Neural progenitor cell (in vitro differentiated cells): ENCODE measurements around the gene GABARAP. TPM values are rescaled to one million over a fixed set of nuclear protein-coding genes. Genes with fewer than 3 reads are reported as not detected.

Experiments used
- DNase-seq: peaks from one replicate; pipeline ENCODE4 v3.0.0-alpha.2; 2016; ENCODE audit warnings: low spot score
- H2AFZ ChIP-seq: fragments of 200-600 bp; sonication (generic); replicated peaks from 2 replicates; pipeline ENCODE4 v1.6.1; 2016; ENCODE audit warnings: antibody characterized with exemption
- H3F3A ChIP-seq: fragments of 200-600 bp; sonication (generic); 2 replicates; pipeline ENCODE4 v1.6.1; 2016; ENCODE audit warnings: antibody characterized with exemption, low read depth
- H3K27ac ChIP-seq: fragments of 200-600 bp; sonication (generic); 2 replicates; pipeline ENCODE4 v1.5.1; 2016; ENCODE audit warnings: mild to moderate bottlenecking
- H3K27me3 ChIP-seq: fragments of 200-600 bp; sonication (generic); 2 replicates; pipeline ENCODE4 v1.6.1; 2016; ENCODE audit warnings: mild to moderate bottlenecking, moderate library complexity
- H3K36me3 ChIP-seq: fragments of 200-600 bp; sonication (generic); 2 replicates; pipeline ENCODE4 v1.5.1; 2016
- H3K4me1 ChIP-seq: fragments of 200-600 bp; sonication (generic); 2 replicates; pipeline ENCODE4 v1.6.1; 2016; ENCODE audit warnings: mixed run types
- H3K4me2 ChIP-seq: fragments of 200-600 bp; sonication (generic); 2 replicates; pipeline ENCODE4 v1.6.1; 2016
- H3K4me3 ChIP-seq: fragments of 200-600 bp; sonication (generic); 2 replicates; pipeline ENCODE4 v1.5.1; 2016
- H3K79me2 ChIP-seq: fragments of 200-600 bp; sonication (generic); 2 replicates; pipeline ENCODE4 v1.6.1; 2016; ENCODE audit warnings: low read depth
- H3K9ac ChIP-seq: fragments of 200-600 bp; sonication (generic); 2 replicates; pipeline ENCODE4 v1.6.1; 2016
- H3K9me3 ChIP-seq: fragments of 200-600 bp; sonication (generic); 2 replicates; pipeline ENCODE4 v1.5.1; 2016; ENCODE audit warnings: low read depth
- H4K20me1 ChIP-seq: fragments of 200-600 bp; sonication (generic); 2 replicates; pipeline ENCODE4 v1.6.1; 2016; ENCODE audit warnings: low read depth
- H3K27ac Mint-ChIP-seq: 3 replicates; pipeline ENCODE4 v1.8.0; 2021; ENCODE audit warnings: mixed read lengths
- H3K27me3 Mint-ChIP-seq: 2 replicates; pipeline ENCODE4 v1.8.0; 2022; ENCODE audit warnings: low read depth, mild to moderate bottlenecking, inconsistent platforms, moderate library complexity, mixed read lengths; ENCODE audit not compliant: insufficient read depth
- H3K36me3 Mint-ChIP-seq: 3 replicates; pipeline ENCODE4 v1.8.0; 2021; ENCODE audit warnings: mixed read lengths
- H3K4me1 Mint-ChIP-seq: 3 replicates; pipeline ENCODE4 v1.8.0; 2021; ENCODE audit warnings: mixed read lengths
- H3K4me3 Mint-ChIP-seq: 3 replicates; pipeline ENCODE4 v1.8.0; 2021; ENCODE audit warnings: mild to moderate bottlenecking, moderate library complexity, mixed read lengths
- H3K9me3 Mint-ChIP-seq: 3 replicates; pipeline ENCODE4 v1.8.0; 2020; ENCODE audit warnings: mixed read lengths
- CTCF ChIP-seq: fragments of 200-600 bp; sonication (generic); IDR thresholded peaks from 2 replicates; pipeline ENCODE4 v1.5.1; 2017; ENCODE audit warnings: antibody characterized with exemption, mild to moderate bottlenecking
- EZH2 ChIP-seq: fragments of 200-600 bp; sonication (generic); IDR thresholded peaks from 2 replicates; pipeline ENCODE4 v1.6.1; 2017; ENCODE audit warnings: antibody characterized with exemption, mild to moderate bottlenecking, moderate library complexity
- EZH2phosphoT487 ChIP-seq: fragments of 200-600 bp; sonication (generic); IDR thresholded peaks from 2 replicates; pipeline ENCODE4 v1.6.1; 2017; ENCODE audit warnings: antibody characterized with exemption
- total RNA-seq: library from RNA; depleted of rRNA; stranded (reverse); fragments of >200 nt; gene quantifications from 2 replicates; pipeline ENCODE4 v1.2.3, GENCODE V29; 2015; ENCODE audit warnings: low replicate concordance

Gene GABARAP
- total RNA-seq, 1 donor from 2014 or later, result 225 TPM

- no peak overlapping the region for H3K27ac ChIP-seq
- H3K4me3 ChIP-seq, result peak overlapping the region; percentile 82
- no peak overlapping the region for H3K9ac ChIP-seq
- Mint-ChIP-seq H3K27me3 (peaks cover 7% of the 10 kb centered on the region), H3K4me3 (peak overlapping the region; percentile 99), H3K27ac (no peak overlapping the region), H3K36me3 (peaks cover 28% of the 10 kb centered on the region), H3K9me3 (no peaks in the 10 kb centered on the region), H3K4me1 (peaks cover 45% of the 10 kb centered on the region)
- H2AFZ ChIP-seq, result no peak overlapping the region
- peak overlapping the region; percentile 83 for H3K4me2 ChIP-seq
- no peaks in the 10 kb centered on the region for H3K9me3 ChIP-seq
- no peaks in the 10 kb centered on the region for H3K27me3 ChIP-seq
- DNase-seq, result no peak
- H3K4me1 ChIP-seq, result peaks cover 18% of the 10 kb centered on the region
- no peak for TF ChIP-seq EZH2
- TF ChIP-seq EZH2phosphoT487, result no peak
- no peak for TF ChIP-seq CTCF
- H3K79me2 ChIP-seq, result peaks cover 64% of the 10 kb centered on the region
- no peaks in the 10 kb centered on the region for H3K36me3 ChIP-seq
- peaks cover 73% of the 10 kb centered on the region for H3F3A ChIP-seq
- peaks cover 22% of the 10 kb centered on the region for H4K20me1 ChIP-seq
Measured at GRCh38 chr17:7240375-7240774, 1.9 kb downstream of the GABARAP start.

- Histone ChIP-seq H3K27ac (peak within 1 kb of the TSS; percentile 64), H3F3A (peaks cover 74% of the 10 kb centered on the region), H3K4me1 (peaks cover 18% of the 10 kb centered on the region), H4K20me1 (peaks cover 28% of the 10 kb centered on the region), H3K9me3 (no peaks in the 10 kb centered on the region), H3K4me2 (peak within 1 kb of the TSS; percentile 83), H3K9ac (peak within 1 kb of the TSS; percentile 86), H2AFZ (no peak within 1 kb of the TSS), H3K79me2 (peaks cover 69% of the 10 kb centered on the region), H3K36me3 (no peaks in the 10 kb centered on the region), H3K4me3 (peak within 1 kb of the TSS; percentile 99), H3K27me3 (no peaks in the 10 kb centered on the region)
- H3K27me3 Mint-ChIP-seq, result peaks cover 10% of the 10 kb centered on the region
- DNase-seq, result peak; percentile 100
- peak within 1 kb of the TSS; percentile 94 for H3K27ac Mint-ChIP-seq
- no peak for TF ChIP-seq CTCF
- TF ChIP-seq EZH2, result no peak
- TF ChIP-seq EZH2phosphoT487, result no peak
- peak within 1 kb of the TSS; percentile 99 for H3K4me3 Mint-ChIP-seq
- H3K4me1 Mint-ChIP-seq, result peaks cover 50% of the 10 kb centered on the region
- peaks cover 24% of the 10 kb centered on the region for H3K36me3 Mint-ChIP-seq
- H3K9me3 Mint-ChIP-seq, result no peaks in the 10 kb centered on the region
Measured at GRCh38 chr17:7239091-7240027, 2.9 kb downstream of the GABARAP start, which contains the start of gene PHF23. Gene PHF23, minus strand, starts transcription at chr17:7239457. Its CDS starts 178 bp downstream, at chr17:7239279.

- Mint-ChIP-seq H3K4me3 (peak overlapping the region; percentile 99), H3K27ac (peak overlapping the region; percentile 94), H3K9me3 (no peaks in the 10 kb centered on the region), H3K36me3 (peaks cover 25% of the 10 kb centered on the region), H3K27me3 (peaks cover 13% of the 10 kb centered on the region), H3K4me1 (peaks cover 53% of the 10 kb centered on the region)
- no peaks in the 10 kb centered on the region for H3K36me3 ChIP-seq
- H3K27me3 ChIP-seq, result no peaks in the 10 kb centered on the region
- H3K79me2 ChIP-seq, result peaks cover 76% of the 10 kb centered on the region
- H2AFZ ChIP-seq, result no peak overlapping the region
- H3K9me3 ChIP-seq, result no peaks in the 10 kb centered on the region
- peaks cover 73% of the 10 kb centered on the region for H3F3A ChIP-seq
- H3K4me2 ChIP-seq, result peak overlapping the region; percentile 74
- DNase-seq, result peak; percentile 40
- peaks cover 18% of the 10 kb centered on the region for H3K4me1 ChIP-seq
- peaks cover 28% of the 10 kb centered on the region for H4K20me1 ChIP-seq
- peak overlapping the region; percentile 99 for H3K4me3 ChIP-seq
- TF ChIP-seq CTCF, result no peak
- TF ChIP-seq EZH2phosphoT487, result no peak
- peak overlapping the region; percentile 86 for H3K9ac ChIP-seq
- peak overlapping the region; percentile 64 for H3K27ac ChIP-seq
Measured at GRCh38 chr17:7238420-7239090, 3.7 kb downstream of the GABARAP start.
